GM23338 (cell line): ENCODE data around the gene MOXD1. TPM values are rescaled to one million over a fixed set of nuclear protein-coding genes. Genes with fewer than 3 reads are reported as not detected.

Experiments used
- EZH2phosphoT487 ChIP-seq: fragments of 200-600 bp; sonication (generic); IDR thresholded peaks from one replicate; pipeline ENCODE4 v1.8.1; 2018; ENCODE audit warnings: antibody characterized with exemption; ENCODE audit not compliant: unreplicated experiment
- NANOG ChIP-seq: IDR thresholded peaks from 2 replicates; pipeline ENCODE4 v1.6.1; 2016; ENCODE audit warnings: antibody characterized with exemption, borderline replicate concordance
- REST ChIP-seq: IDR thresholded peaks from one replicate; pipeline ENCODE4 v1.6.1; 2018; ENCODE audit warnings: antibody characterized with exemption; ENCODE audit not compliant: unreplicated experiment
- ZNF114 ChIP-seq: fragments of 250-450 bp; sonication (Bioruptor Pico); IDR thresholded peaks from 2 replicates; pipeline ENCODE4 v1.5.0; 2020; ENCODE audit warnings: mild to moderate bottlenecking, moderate library complexity
- ZNF462 ChIP-seq: fragments of 250-450 bp; sonication (Bioruptor Pico); IDR thresholded peaks from 2 replicates; pipeline ENCODE4 v1.5.0; 2020; ENCODE audit warnings: mild to moderate bottlenecking, moderate library complexity
- polyA plus RNA-seq: library from polyadenylated mRNA; unstranded; fragments of >200 nt; fragmentation: Nextera tagmentation; extraction: Ambion mirVana; gene quantifications from 2 replicates; pipeline ENCODE4 v1.2.1, GENCODE V29; 2016
- total RNA-seq: library from RNA; depleted of rRNA; stranded (reverse); fragments of >200 nt; shearing (Covaris generic); gene quantifications from 2 replicates; pipeline ENCODE4 v1.2.3, GENCODE V29; 2014

Gene MOXD1
- total and polyA plus RNA-seq, 2 experiments from 2014 or later = 1.7 to 4.3 TPM

GRCh38 chr6:132285004-132285780, 116.1 kb downstream of the MOXD1 start (continued):
- TF ChIP-seq REST = no peak
- TF ChIP-seq EZH2phosphoT487 = no peak
- no peak for TF ChIP-seq NANOG
- no peak for TF ChIP-seq ZNF462
- no peak for TF ChIP-seq ZNF114 (CRISPR knock-in tag)
